HEK293 (cell line): ENCODE results near the gene HOXA4.

Experiments used
- BCL11A ChIP-seq: fragments of 450-650 bp; formaldehyde crosslinking; IDR thresholded peaks from 2 replicates; pipeline ENCODE4 v1.5.1; 2016; ENCODE audit warnings: low read depth, missing biosample characterization, missing genetic modification characterization
- GLI4 ChIP-seq: fragments of 450-650 bp; formaldehyde crosslinking; IDR thresholded peaks from 2 replicates; pipeline ENCODE4 v1.5.1; 2016; ENCODE audit warnings: missing biosample characterization, missing genetic modification characterization
- IKZF3 ChIP-seq: fragments of 450-650 bp; IDR thresholded peaks from 2 replicates; pipeline ENCODE4 v1.5.0; 2018; ENCODE audit warnings: missing biosample characterization, mild to moderate bottlenecking, missing genetic modification characterization, moderate library complexity
- PRDM1 ChIP-seq: fragments of 450-650 bp; formaldehyde crosslinking; IDR thresholded peaks from 2 replicates; pipeline ENCODE4; 2016; ENCODE audit warnings: missing biosample characterization, missing genetic modification characterization
- SCRT2 ChIP-seq: fragments of 450-650 bp; formaldehyde crosslinking; IDR thresholded peaks from 2 replicates; pipeline ENCODE4 v1.5.1; 2016; ENCODE audit warnings: missing biosample characterization, missing genetic modification characterization
- SP2 ChIP-seq: fragments of 450-650 bp; formaldehyde crosslinking; IDR thresholded peaks from 2 replicates; pipeline ENCODE4 v1.5.1; 2016; ENCODE audit warnings: missing biosample characterization, missing genetic modification characterization
- SP3 ChIP-seq: fragments of 450-650 bp; formaldehyde crosslinking; IDR thresholded peaks from 2 replicates; pipeline ENCODE4 v1.5.1; 2016; ENCODE audit warnings: missing biosample characterization, missing genetic modification characterization
- ZBTB8A ChIP-seq: fragments of 450-650 bp; formaldehyde crosslinking; IDR thresholded peaks from 2 replicates; pipeline ENCODE4 v1.5.1; 2016; ENCODE audit warnings: missing biosample characterization, missing genetic modification characterization
- ZFP3 ChIP-seq: fragments of 450-650 bp; formaldehyde crosslinking; IDR thresholded peaks from 2 replicates; pipeline ENCODE4 v1.5.1; 2016; ENCODE audit warnings: low read depth, missing biosample characterization, missing genetic modification characterization
- ZNF140 ChIP-seq: fragments of 450-650 bp; formaldehyde crosslinking; IDR thresholded peaks from 2 replicates; pipeline ENCODE4 v1.5.1; 2016; ENCODE audit warnings: missing biosample characterization, missing genetic modification characterization
- ZNF16 ChIP-seq: fragments of 450-650 bp; formaldehyde crosslinking; IDR thresholded peaks from 2 replicates; pipeline ENCODE4 v1.5.1; 2016; ENCODE audit warnings: low read depth, missing biosample characterization, missing genetic modification characterization
- ZNF184 ChIP-seq: fragments of 450-650 bp; IDR thresholded peaks from 2 replicates; pipeline ENCODE4 v1.5.1; 2018; ENCODE audit warnings: missing biosample characterization, mild to moderate bottlenecking, missing genetic modification characterization
- ZNF211 ChIP-seq: fragments of 450-650 bp; formaldehyde crosslinking; IDR thresholded peaks from 2 replicates; pipeline ENCODE4 v1.5.1; 2016; ENCODE audit warnings: low read depth, missing biosample characterization, missing genetic modification characterization
- ZNF341 ChIP-seq: fragments of 450-650 bp; formaldehyde crosslinking; IDR thresholded peaks from 2 replicates; pipeline ENCODE4; 2016; ENCODE audit warnings: low read depth, missing biosample characterization, missing genetic modification characterization
- ZNF423 ChIP-seq: fragments of 450-650 bp; formaldehyde crosslinking; IDR thresholded peaks from 2 replicates; pipeline ENCODE4 v1.5.1; 2016; ENCODE audit warnings: missing biosample characterization, missing genetic modification characterization
- ZNF48 ChIP-seq: fragments of 450-650 bp; formaldehyde crosslinking; IDR thresholded peaks from 2 replicates; pipeline ENCODE4 v1.5.1; 2016; ENCODE audit warnings: missing biosample characterization, missing genetic modification characterization
- ZNF585B ChIP-seq: fragments of 450-650 bp; formaldehyde crosslinking; IDR thresholded peaks from 2 replicates; pipeline ENCODE4 v1.5.1; 2016; ENCODE audit warnings: missing biosample characterization, missing genetic modification characterization
- ZNF664 ChIP-seq: fragments of 450-650 bp; formaldehyde crosslinking; IDR thresholded peaks from 2 replicates; pipeline ENCODE4 v1.5.1; 2016; ENCODE audit warnings: missing biosample characterization, missing genetic modification characterization
- ZNF776 ChIP-seq: fragments of 450-650 bp; formaldehyde crosslinking; IDR thresholded peaks from 2 replicates; pipeline ENCODE4 v1.5.0; 2017; ENCODE audit warnings: missing biosample characterization, missing genetic modification characterization, borderline replicate concordance
- TF ChIP-seq, protein P1 (sequence below): fragments of 450-650 bp; formaldehyde crosslinking; IDR thresholded peaks from 2 replicates; pipeline ENCODE4 v1.5.1; 2017; ENCODE audit warnings: missing biosample characterization, missing genetic modification characterization
- TF ChIP-seq, protein P2 (sequence below): fragments of 450-650 bp; formaldehyde crosslinking; IDR thresholded peaks from 2 replicates; pipeline ENCODE4 v1.5.1; 2016; ENCODE audit warnings: missing biosample characterization, missing genetic modification characterization, low read depth
- TF ChIP-seq, protein P3 (sequence below): fragments of 450-650 bp; formaldehyde crosslinking; IDR thresholded peaks from 2 replicates; pipeline ENCODE4 v1.5.1; 2017; ENCODE audit warnings: missing biosample characterization, missing genetic modification characterization
- TF ChIP-seq, protein P4 (sequence below): fragments of 450-650 bp; formaldehyde crosslinking; conservative IDR thresholded peaks from 2 replicates; pipeline ENCODE4 v1.5.1; 2016; ENCODE audit warnings: low read depth, missing biosample characterization, missing genetic modification characterization
- TF ChIP-seq, protein P5 (sequence below): fragments of 450-650 bp; formaldehyde crosslinking; conservative IDR thresholded peaks from 2 replicates; pipeline ENCODE4 v1.5.1; 2016; ENCODE audit warnings: low read depth, missing biosample characterization, missing genetic modification characterization

HOXA4 gene

DNA sequence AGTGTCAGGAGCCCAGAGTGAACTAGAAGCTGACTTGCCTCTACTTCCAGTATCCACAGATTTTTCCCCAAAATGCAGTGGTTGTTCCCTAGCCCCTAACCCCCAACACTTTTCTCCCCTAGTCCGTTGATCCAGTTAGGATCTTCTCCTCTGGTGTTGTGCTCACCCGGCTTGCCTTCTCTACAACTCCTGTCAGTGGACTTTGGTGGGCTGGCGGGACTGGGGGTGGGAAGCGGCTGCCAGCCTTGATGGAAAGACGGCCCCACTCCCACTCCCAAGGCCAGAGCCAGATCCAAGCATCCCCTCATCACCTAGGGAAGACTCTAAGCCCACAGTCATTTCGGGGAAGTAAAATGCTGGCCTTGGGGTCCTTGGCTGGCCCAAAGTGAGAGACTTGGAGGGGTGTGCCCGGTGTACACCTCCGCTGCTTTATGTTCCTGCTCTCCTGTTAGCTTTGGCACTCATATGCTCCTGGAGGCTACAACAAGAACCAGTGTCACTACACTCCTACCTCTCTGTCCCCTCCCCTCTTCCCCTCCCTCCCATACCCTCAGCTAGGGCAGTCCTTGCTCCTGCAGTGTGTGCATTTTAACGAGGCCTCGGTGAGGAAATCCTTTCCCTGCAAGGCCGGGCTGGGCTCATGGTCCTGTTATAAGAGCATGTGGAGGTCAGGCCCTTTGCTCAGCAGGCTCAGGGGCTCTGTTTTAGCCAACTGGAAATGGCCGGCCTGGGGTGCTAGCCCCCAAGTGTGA is 44.5 kb upstream of the HOXA4 start (continued):
- TF ChIP-seq BCL11A (tag by site-specific recombination) (no peak), ZNF341 (tag by site-specific recombination) (no peak), IKZF3 (0 out of 2 replicates have a peak, but pooled peaks have one; percentile 42), ZNF48 (no peak), ZNF423 (tag by site-specific recombination) (no peak), ZNF776 (tag by site-specific recombination) (no peak), ZNF664 (tag by site-specific recombination) (no peak), SCRT2 (tag by site-specific recombination) (no peak), ZNF211 (tag by site-specific recombination) (no peak), GLI4 (tag by site-specific recombination) (no peak), ZNF140 (tag by site-specific recombination) (no peak), PRDM1 (no peak), ZBTB8A (tag by site-specific recombination) (0 out of 2 replicates have a peak, but pooled peaks have one; percentile 8), SP3 (tag by site-specific recombination) (peak; percentile 55; the same call in 1 of the 2 replicates), ZNF585B (tag by site-specific recombination) (no peak), SP2 (peak; percentile 48; the same call in 1 of the 2 replicates), ZNF184 (no peak), ZFP3 (tag by site-specific recombination) (no peak), ZNF16 (tag by site-specific recombination) (no peak)
- TF ChIP-seq, protein P1, sequence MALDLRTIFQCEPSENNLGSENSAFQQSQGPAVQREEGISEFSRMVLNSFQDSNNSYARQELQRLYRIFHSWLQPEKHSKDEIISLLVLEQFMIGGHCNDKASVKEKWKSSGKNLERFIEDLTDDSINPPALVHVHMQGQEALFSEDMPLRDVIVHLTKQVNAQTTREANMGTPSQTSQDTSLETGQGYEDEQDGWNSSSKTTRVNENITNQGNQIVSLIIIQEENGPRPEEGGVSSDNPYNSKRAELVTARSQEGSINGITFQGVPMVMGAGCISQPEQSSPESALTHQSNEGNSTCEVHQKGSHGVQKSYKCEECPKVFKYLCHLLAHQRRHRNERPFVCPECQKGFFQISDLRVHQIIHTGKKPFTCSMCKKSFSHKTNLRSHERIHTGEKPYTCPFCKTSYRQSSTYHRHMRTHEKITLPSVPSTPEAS (tag by site-specific recombination): peak; percentile 79
- TF ChIP-seq, protein P2, sequence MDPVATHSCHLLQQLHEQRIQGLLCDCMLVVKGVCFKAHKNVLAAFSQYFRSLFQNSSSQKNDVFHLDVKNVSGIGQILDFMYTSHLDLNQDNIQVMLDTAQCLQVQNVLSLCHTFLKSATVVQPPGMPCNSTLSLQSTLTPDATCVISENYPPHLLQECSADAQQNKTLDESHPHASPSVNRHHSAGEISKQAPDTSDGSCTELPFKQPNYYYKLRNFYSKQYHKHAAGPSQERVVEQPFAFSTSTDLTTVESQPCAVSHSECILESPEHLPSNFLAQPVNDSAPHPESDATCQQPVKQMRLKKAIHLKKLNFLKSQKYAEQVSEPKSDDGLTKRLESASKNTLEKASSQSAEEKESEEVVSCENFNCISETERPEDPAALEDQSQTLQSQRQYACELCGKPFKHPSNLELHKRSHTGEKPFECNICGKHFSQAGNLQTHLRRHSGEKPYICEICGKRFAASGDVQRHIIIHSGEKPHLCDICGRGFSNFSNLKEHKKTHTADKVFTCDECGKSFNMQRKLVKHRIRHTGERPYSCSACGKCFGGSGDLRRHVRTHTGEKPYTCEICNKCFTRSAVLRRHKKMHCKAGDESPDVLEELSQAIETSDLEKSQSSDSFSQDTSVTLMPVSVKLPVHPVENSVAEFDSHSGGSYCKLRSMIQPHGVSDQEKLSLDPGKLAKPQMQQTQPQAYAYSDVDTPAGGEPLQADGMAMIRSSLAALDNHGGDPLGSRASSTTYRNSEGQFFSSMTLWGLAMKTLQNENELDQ: no peak
- TF ChIP-seq, protein P3, sequence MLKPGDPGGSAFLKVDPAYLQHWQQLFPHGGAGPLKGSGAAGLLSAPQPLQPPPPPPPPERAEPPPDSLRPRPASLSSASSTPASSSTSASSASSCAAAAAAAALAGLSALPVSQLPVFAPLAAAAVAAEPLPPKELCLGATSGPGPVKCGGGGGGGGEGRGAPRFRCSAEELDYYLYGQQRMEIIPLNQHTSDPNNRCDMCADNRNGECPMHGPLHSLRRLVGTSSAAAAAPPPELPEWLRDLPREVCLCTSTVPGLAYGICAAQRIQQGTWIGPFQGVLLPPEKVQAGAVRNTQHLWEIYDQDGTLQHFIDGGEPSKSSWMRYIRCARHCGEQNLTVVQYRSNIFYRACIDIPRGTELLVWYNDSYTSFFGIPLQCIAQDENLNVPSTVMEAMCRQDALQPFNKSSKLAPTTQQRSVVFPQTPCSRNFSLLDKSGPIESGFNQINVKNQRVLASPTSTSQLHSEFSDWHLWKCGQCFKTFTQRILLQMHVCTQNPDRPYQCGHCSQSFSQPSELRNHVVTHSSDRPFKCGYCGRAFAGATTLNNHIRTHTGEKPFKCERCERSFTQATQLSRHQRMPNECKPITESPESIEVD: no peak
- TF ChIP-seq, protein P4, sequence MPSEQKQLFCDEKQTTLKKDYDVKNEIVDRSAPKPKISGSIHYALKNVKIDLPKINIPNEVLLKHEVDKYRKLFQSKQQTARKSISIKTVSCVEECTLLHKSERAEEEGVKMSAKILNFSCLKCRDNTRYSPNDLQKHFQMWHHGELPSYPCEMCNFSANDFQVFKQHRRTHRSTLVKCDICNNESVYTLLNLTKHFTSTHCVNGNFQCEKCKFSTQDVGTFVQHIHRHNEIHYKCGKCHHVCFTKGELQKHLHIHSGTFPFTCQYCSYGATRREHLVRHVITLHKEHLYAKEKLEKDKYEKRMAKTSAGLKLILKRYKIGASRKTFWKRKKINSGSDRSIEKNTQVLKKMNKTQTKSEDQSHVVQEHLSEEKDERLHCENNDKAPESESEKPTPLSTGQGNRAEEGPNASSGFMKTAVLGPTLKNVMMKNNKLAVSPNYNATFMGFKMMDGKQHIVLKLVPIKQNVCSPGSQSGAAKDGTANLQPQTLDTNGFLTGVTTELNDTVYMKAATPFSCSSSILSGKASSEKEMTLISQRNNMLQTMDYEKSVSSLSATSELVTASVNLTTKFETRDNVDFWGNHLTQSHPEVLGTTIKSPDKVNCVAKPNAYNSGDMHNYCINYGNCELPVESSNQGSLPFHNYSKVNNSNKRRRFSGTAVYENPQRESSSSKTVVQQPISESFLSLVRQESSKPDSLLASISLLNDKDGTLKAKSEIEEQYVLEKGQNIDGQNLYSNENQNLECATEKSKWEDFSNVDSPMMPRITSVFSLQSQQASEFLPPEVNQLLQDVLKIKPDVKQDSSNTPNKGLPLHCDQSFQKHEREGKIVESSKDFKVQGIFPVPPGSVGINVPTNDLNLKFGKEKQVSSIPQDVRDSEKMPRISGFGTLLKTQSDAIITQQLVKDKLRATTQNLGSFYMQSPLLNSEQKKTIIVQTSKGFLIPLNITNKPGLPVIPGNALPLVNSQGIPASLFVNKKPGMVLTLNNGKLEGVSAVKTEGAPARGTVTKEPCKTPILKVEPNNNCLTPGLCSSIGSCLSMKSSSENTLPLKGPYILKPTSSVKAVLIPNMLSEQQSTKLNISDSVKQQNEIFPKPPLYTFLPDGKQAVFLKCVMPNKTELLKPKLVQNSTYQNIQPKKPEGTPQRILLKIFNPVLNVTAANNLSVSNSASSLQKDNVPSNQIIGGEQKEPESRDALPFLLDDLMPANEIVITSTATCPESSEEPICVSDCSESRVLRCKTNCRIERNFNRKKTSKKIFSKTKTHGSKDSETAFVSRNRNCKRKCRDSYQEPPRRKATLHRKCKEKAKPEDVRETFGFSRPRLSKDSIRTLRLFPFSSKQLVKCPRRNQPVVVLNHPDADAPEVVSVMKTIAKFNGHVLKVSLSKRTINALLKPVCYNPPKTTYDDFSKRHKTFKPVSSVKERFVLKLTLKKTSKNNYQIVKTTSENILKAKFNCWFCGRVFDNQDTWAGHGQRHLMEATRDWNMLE (tag by site-specific recombination): no peak
- TF ChIP-seq, protein P5, sequence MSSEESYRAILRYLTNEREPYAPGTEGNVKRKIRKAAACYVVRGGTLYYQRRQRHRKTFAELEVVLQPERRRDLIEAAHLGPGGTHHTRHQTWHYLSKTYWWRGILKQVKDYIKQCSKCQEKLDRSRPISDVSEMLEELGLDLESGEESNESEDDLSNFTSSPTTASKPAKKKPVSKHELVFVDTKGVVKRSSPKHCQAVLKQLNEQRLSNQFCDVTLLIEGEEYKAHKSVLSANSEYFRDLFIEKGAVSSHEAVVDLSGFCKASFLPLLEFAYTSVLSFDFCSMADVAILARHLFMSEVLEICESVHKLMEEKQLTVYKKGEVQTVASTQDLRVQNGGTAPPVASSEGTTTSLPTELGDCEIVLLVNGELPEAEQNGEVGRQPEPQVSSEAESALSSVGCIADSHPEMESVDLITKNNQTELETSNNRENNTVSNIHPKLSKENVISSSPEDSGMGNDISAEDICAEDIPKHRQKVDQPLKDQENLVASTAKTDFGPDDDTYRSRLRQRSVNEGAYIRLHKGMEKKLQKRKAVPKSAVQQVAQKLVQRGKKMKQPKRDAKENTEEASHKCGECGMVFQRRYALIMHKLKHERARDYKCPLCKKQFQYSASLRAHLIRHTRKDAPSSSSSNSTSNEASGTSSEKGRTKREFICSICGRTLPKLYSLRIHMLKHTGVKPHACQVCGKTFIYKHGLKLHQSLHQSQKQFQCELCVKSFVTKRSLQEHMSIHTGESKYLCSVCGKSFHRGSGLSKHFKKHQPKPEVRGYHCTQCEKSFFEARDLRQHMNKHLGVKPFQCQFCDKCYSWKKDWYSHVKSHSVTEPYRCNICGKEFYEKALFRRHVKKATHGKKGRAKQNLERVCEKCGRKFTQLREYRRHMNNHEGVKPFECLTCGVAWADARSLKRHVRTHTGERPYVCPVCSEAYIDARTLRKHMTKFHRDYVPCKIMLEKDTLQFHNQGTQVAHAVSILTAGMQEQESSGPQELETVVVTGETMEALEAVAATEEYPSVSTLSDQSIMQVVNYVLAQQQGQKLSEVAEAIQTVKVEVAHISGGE: peak; percentile 27; the same call in 1 of the 2 replicates
